Gastroesophageal sphincter (tissue), 4 donors: ENCODE measurements around the gene CEP41. TPM values are rescaled to one million over a fixed set of nuclear protein-coding genes. Genes with fewer than 3 reads are reported as not detected.

Source experiments
- ATAC-seq: fragments of 150-250 bp; one replicate; pipeline ENCODE4 v1.9.1; 2016; ENCODE audit warnings: mild to moderate bottlenecking, moderate library complexity
- H3K27ac ChIP-seq, 4 donors: fragments of 200-600 bp; sonication (generic) in 3 of 4; 1 replicate in 3 of 4; 2 replicates in 1 of 4; pipeline ENCODE4 v1.5.1; 2016 to 2019
- H3K27me3 ChIP-seq: fragments of 200-600 bp; sonication (generic); one replicate; pipeline ENCODE4 v1.5.1; 2019
- H3K36me3 ChIP-seq, 2 donors: fragments of 200-600 bp; sonication (generic); one replicate each; pipeline ENCODE4 v1.5.1; 2019; ENCODE audit warnings: control low read depth in 1 of 2
- H3K4me1 ChIP-seq, 3 donors: fragments of 200-600 bp; sonication (generic); 1 replicate in 2 of 3; 2 replicates in 1 of 3; pipeline ENCODE4 v1.5.1; 2016 to 2019; ENCODE audit warnings: control low read depth in 2 of 3
- H3K4me3 ChIP-seq, 2 donors: fragments of 200-600 bp; sonication (generic); one replicate each; pipeline ENCODE4 v1.5.1; 2019; ENCODE audit warnings: mild to moderate bottlenecking in 1 of 2, moderate library complexity in 1 of 2
- H3K9me3 ChIP-seq, 3 donors: fragments of 200-600 bp; sonication (generic); one replicate each; pipeline ENCODE4 v1.5.1; 2017 to 2019; ENCODE audit warnings: control low read depth in 2 of 3
- CTCF ChIP-seq, 4 experiments: fragments of 200-600 bp in 2 of 4; fragments of 450-650 bp in 2 of 4; sonication (generic) in 1 of 4; IDR thresholded peaks; one replicate each; pipeline ENCODE4 v1.5.1; 2017 to 2019; ENCODE audit warnings: antibody characterized with exemption in 4 of 4, mild to moderate bottlenecking in 2 of 4, moderate library complexity in 2 of 4
- EP300 ChIP-seq: sonication (generic); formaldehyde crosslinking; IDR thresholded peaks from one replicate; pipeline ENCODE4 v1.6.1; 2017; ENCODE audit warnings: antibody characterized with exemption, mild to moderate bottlenecking
- POLR2A ChIP-seq, 2 donors: fragments of 450-650 bp; IDR thresholded peaks; one replicate each; pipeline ENCODE4 v1.6.1; 2017; ENCODE audit warnings: antibody characterized with exemption in 2 of 2, mild to moderate bottlenecking in 2 of 2, moderate library complexity in 1 of 2
- POLR2AphosphoS5 ChIP-seq: sonication (generic); formaldehyde crosslinking; IDR thresholded peaks from one replicate; pipeline ENCODE4 v1.6.1; 2017; ENCODE audit warnings: antibody characterized with exemption
- WGBS, 2 donors: methylation state at CpG; one replicate each; pipeline ENCODE4 v1.1.5; 2018; ENCODE audit warnings: low coverage in 1 of 2; 5-methylcytosine and 5-hydroxymethylcytosine counted together
- total RNA-seq, 4 donors: library from RNA; depleted of rRNA; stranded (reverse); fragments of >200 nt; gene quantifications; one replicate each; pipeline ENCODE4 v1.1.0, GENCODE V29; 2016

Gene CEP41
- total RNA-seq, 4 donors from 2014 or later = 3.6 to 6.2 (median 3.9) TPM

GRCh38 chr7:130475776-130476175 lies 35.0 kb upstream of the CEP41 start:
- Histone ChIP-seq H3K27ac (no peak overlapping the region), H3K36me3 (no peaks in the 10 kb centered on the region), H3K4me3 (no peak overlapping the region), H3K9me3 (peaks cover 0 to 21% (median 0%) of the 10 kb centered on the region in 3 donors), H3K4me1 (no peaks in the 10 kb centered on the region), H3K27me3 (peaks cover 3% of the 10 kb centered on the region)
- WGBS, 2 donors = 69 to 72% methylated on average over 7 of the region's 7 CpGs
- TF ChIP-seq POLR2A (IDR thresholded peaks at IDR 0.05) (no peak), CTCF (IDR thresholded peaks at IDR 0.05) (no peak), EP300 (no peak), POLR2AphosphoS5 (no peak)
- no peak for ATAC-seq

- H3K4me3 ChIP-seq = no peak overlapping the region
- 77 to 98% methylated on average over 4 of the region's 4 CpGs for WGBS, 2 donors
- no peak for ATAC-seq
Observed at GRCh38 chr7:130473876-130474275, 33.1 kb upstream of the CEP41 start.

GRCh38 chr7:130473289-130473688 lies 32.5 kb upstream of the CEP41 start:
- Histone ChIP-seq H3K4me3 (no peak overlapping the region), H3K4me1 (no peaks in the 10 kb centered on the region), H3K27me3 (peaks cover 3% of the 10 kb centered on the region), H3K9me3 (peaks cover 0 to 10% (median 0%) of the 10 kb centered on the region in 3 donors), H3K27ac (no peak overlapping the region), H3K36me3 (no peaks in the 10 kb centered on the region)
- TF ChIP-seq POLR2AphosphoS5 (no peak), CTCF (IDR thresholded peaks at IDR 0.05) (no peak), POLR2A (IDR thresholded peaks at IDR 0.05) (no peak), EP300 (no peak)
- no peak for ATAC-seq

More at GRCh38 chr7:130473876-130474275, 33.1 kb upstream of the CEP41 start:
- TF ChIP-seq POLR2A (IDR thresholded peaks at IDR 0.05) (no peak), POLR2AphosphoS5 (no peak), CTCF (IDR thresholded peaks at IDR 0.05) (no peak), EP300 (no peak)
- Histone ChIP-seq H3K27me3 (peaks cover 3% of the 10 kb centered on the region), H3K9me3 (peaks cover 0 to 16% (median 0%) of the 10 kb centered on the region in 3 donors), H3K36me3 (no peaks in the 10 kb centered on the region), H3K27ac (no peak overlapping the region), H3K4me1 (no peaks in the 10 kb centered on the region)

- H3K27me3 ChIP-seq = no peaks in the 10 kb centered on the region
- H3K4me3 ChIP-seq = no peak overlapping the region
- H3K9me3 ChIP-seq = no peaks in the 10 kb centered on the region
- TF ChIP-seq POLR2A (IDR thresholded peaks at IDR 0.05) (no peak), EP300 (no peak), POLR2AphosphoS5 (no peak), CTCF (IDR thresholded peaks at IDR 0.05) (no peak)
- ATAC-seq = no peak
- no peak overlapping the region for H3K27ac ChIP-seq
- WGBS, 2 donors = 28 to 37% methylated on average over 2 of the region's 2 CpGs
- H3K36me3 ChIP-seq = no peaks in the 10 kb centered on the region
- no peaks in the 10 kb centered on the region for H3K4me1 ChIP-seq
Observed at GRCh38 chr7:130471974-130472373, 31.2 kb upstream of the CEP41 start.

GRCh38 chr7:130468612-130469011 lies 27.8 kb upstream of the CEP41 start:
- TF ChIP-seq POLR2A (IDR thresholded peaks at IDR 0.05) (no peak), POLR2AphosphoS5 (no peak), EP300 (no peak), CTCF (IDR thresholded peaks at IDR 0.05) (no peak)
- no peak overlapping the region for H3K27ac ChIP-seq
- peaks cover 0 to 7% (median 0%) of the 10 kb centered on the region in 3 donors for H3K9me3 ChIP-seq
- H3K36me3 ChIP-seq = no peaks in the 10 kb centered on the region
- H3K27me3 ChIP-seq = no peaks in the 10 kb centered on the region
- no peak overlapping the region for H3K4me3 ChIP-seq
- 88% methylated on average over 1 of the region's 1 CpG for WGBS, 2 donors
- H3K4me1 ChIP-seq = no peaks in the 10 kb centered on the region
- no peak for ATAC-seq
